Hepatocyte (in vitro differentiated cells): ENCODE data around the gene RAD51AP1.

Experiments
- CTCF ChIP-seq: fragments of 200-600 bp; sonication (generic); IDR thresholded peaks from 2 replicates; pipeline ENCODE4 v1.5.1; 2016; ENCODE audit warnings: antibody characterized with exemption, mild to moderate bottlenecking; ENCODE audit not compliant: poor library complexity
- EZH2 ChIP-seq: fragments of 200-600 bp; sonication (generic); IDR thresholded peaks from 2 replicates; pipeline ENCODE4 v1.6.1; 2016; ENCODE audit warnings: antibody characterized with exemption, mild to moderate bottlenecking, borderline replicate concordance
- EZH2phosphoT487 ChIP-seq: fragments of 200-600 bp; sonication (generic); IDR thresholded peaks from one replicate; pipeline ENCODE4 v1.6.1; 2018; ENCODE audit warnings: antibody characterized with exemption, mild to moderate bottlenecking, low read depth, moderate library complexity; ENCODE audit not compliant: unreplicated experiment, severe bottlenecking

GRCh38 chr12:4595881-4596280 lies 57.2 kb downstream of the RAD51AP1 start:
- TF ChIP-seq CTCF: no peak
- TF ChIP-seq EZH2: no peak
- no peak for TF ChIP-seq EZH2phosphoT487
